ENCODE measurements around the gene OR10T2.

DNA sequence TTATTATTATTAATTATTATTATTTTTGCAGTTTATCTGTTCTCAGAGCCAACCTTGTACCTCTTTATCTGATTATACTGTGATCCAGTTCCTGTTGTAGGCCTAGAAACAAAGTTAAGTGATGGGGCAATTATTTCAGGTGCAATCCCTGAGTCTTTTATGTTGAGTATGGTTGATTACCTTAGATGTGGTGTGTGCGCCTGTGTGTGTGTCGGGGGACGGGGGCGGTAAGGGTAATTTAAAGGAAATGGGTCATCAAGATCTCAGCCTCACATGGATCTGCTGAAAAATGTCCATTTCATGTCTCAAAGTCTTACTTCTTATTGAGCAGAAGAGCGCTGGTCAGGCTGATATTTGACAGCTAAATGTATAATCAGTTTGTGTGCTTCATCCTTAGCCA, 7.8 kb upstream of the OR10T2 start:
- TF ChIP-seq YY1 (tag by site-specific recombination; IDR thresholded peaks at IDR 0.05), result no peak
- no peak for TF ChIP-seq ZNF10 (tag by site-specific recombination; IDR thresholded peaks at IDR 0.05)
- no peak for TF ChIP-seq GLIS1 (tag by site-specific recombination; IDR thresholded peaks at IDR 0.05)
- no peak for TF ChIP-seq KLF8 (tag by site-specific recombination; IDR thresholded peaks at IDR 0.05)

Data from HEK293 (cell line).